ENCODE measurements around the gene ERGIC3. TPM values are rescaled to one million over a fixed set of nuclear protein-coding genes. Genes with fewer than 3 reads are reported as not detected.

Gene ERGIC3
- total and polyA plus RNA-seq, 2 of the 4 experiments (the other 2 are of a cell fraction), result 434 to 438 TPM

- intact Hi-C loops (cut with micrococcal nuclease) (loop anchor here (10.0 kb wide), 1 partner anchor 102 kb away; the partner anchor contains the start of genes CPNE1 and RBM12), dilution Hi-C loops (cut with HindIII; ENCODE audit: low sequenced_read_pairs, unreplicated experiment) (no loop called here), in situ Hi-C loops (cut with MboI; ENCODE audit: low sequenced_read_pairs) (no loop called here)
- Histone ChIP-seq H2BK15ac (ENCODE audit: low read depth, low read length) (no peak overlapping the region), H3K18ac (ENCODE audit: low read depth, low read length) (no peak overlapping the region), H3K56ac (ENCODE audit: extremely low read depth, insufficient read depth, low read length) (no peak overlapping the region), H3K4me1 (ENCODE audit: control insufficient read depth, insufficient read depth, low read length) (peaks cover 2% of the 10 kb centered on the region), H3K27ac (ENCODE audit: insufficient read depth, low read length) (no peak overlapping the region), H3K79me1 (ENCODE audit: low read depth in 1 of 2, low read length in 2 of 2) (no peaks in the 10 kb centered on the region), H3K4me2 (ENCODE audit: low read depth, low read length) (no peak overlapping the region), H3K4me3 (ENCODE audit: insufficient read depth, low read depth, low read length) (no peak overlapping the region), H4K8ac (ENCODE audit: low read depth in 2 of 2, low read length in 2 of 2) (no peak overlapping the region), H3K14ac (replicated peaks; ENCODE audit: low read depth, low read length) (no peak overlapping the region), H3K27me3 (ENCODE audit: control insufficient read depth, insufficient read depth, low read length) (no peaks in the 10 kb centered on the region), H2BK120ac (ENCODE audit: low read depth, low read length) (no peak overlapping the region), H3K9me1 (ENCODE audit: insufficient read depth, low read length) (no peaks in the 10 kb centered on the region), H2BK20ac (ENCODE audit: low read depth, low read length) (no peak overlapping the region), H3K23ac (ENCODE audit: low read depth, low read length) (no peak overlapping the region), H4K5ac (ENCODE audit: low read depth, low read length) (no peak overlapping the region), H2AK9ac (replicated peaks; ENCODE audit: low read depth, low read length, poor library complexity) (no peak overlapping the region), H2AK5ac (ENCODE audit: low read depth, low read length) (no peak overlapping the region), H2AFZ (replicated peaks; ENCODE audit: low read length, poor library complexity) (no peak overlapping the region), H3K36me3 (ENCODE audit: control insufficient read depth, insufficient read depth, low read length) (peaks cover 14% of the 10 kb centered on the region), H3K4ac (ENCODE audit: low read depth, low read length) (no peak overlapping the region), H4K91ac (ENCODE audit: insufficient read depth, low read depth, low read length) (no peak overlapping the region), H3K9ac (ENCODE audit: low read depth, low read length) (no peak overlapping the region), H3K9me3 (ENCODE audit: control insufficient read depth, insufficient read depth, low read length) (no peaks in the 10 kb centered on the region), H4K20me1 (ENCODE audit: insufficient read depth, low read length) (no peaks in the 10 kb centered on the region), H2BK5ac (ENCODE audit: low read depth, low read length, poor library complexity, severe bottlenecking) (no peak overlapping the region)
- TF ChIP-seq, protein P1, sequence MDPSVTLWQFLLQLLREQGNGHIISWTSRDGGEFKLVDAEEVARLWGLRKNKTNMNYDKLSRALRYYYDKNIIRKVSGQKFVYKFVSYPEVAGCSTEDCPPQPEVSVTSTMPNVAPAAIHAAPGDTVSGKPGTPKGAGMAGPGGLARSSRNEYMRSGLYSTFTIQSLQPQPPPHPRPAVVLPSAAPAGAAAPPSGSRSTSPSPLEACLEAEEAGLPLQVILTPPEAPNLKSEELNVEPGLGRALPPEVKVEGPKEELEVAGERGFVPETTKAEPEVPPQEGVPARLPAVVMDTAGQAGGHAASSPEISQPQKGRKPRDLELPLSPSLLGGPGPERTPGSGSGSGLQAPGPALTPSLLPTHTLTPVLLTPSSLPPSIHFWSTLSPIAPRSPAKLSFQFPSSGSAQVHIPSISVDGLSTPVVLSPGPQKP (IDR thresholded peaks at IDR 0.05; ENCODE audit: borderline replicate concordance, low read depth, low read length), result no peak
- TF ChIP-seq POLR2A (IDR thresholded peaks at IDR 0.05; ENCODE audit: low read depth, low read length) (no peak), NFE2L2 (IDR thresholded peaks at IDR 0.05; ENCODE audit: low read depth, low read length) (no peak), RCOR1 (IDR thresholded peaks at IDR 0.05; ENCODE audit: insufficient replicate concordance, low read length) (no peak), CHD1 (IDR thresholded peaks at IDR 0.05; ENCODE audit: low read depth, low read length) (no peak)
- DNase-seq (no peak), ATAC-seq (ENCODE audit: low read depth) (no peak)
- ChIA-PET CTCF (interaction anchor here (0.9 to 1.0 kb wide), 2 partner anchors 64 to 94 kb away, joined by 3 read pairs; no protein-coding TSS in a partner anchor), POLR2A (ENCODE audit: unreplicated experiment) (no interaction called here)
- WGBS, 2 experiments (ENCODE audit: extremely low coverage in 2 of 2, insufficient read length in 1 of 2), result 86% methylated on average over 1 of the region's 10 CpGs; no CpG with 5 or more reads in 1 of the 2 experiments
- no TSS peak for BruUV-seq (replicated peaks)
Measured at GRCh38 chr20:35562541-35563110, 20.7 kb downstream of the ERGIC3 start.

All from IMR-90 (cell line).